Panc1 (cell line): Measurements from ENCODE around the gene FMO1.

ENCODE experiments used
- CTCF ChIP-seq: fragments of 450-650 bp; IDR thresholded peaks from 2 replicates; pipeline ENCODE4 v1.5.1; 2017; ENCODE audit warnings: mild to moderate bottlenecking
- POLR2AphosphoS5 ChIP-seq: IDR thresholded peaks from 2 replicates; pipeline ENCODE4 v1.6.1; 2012; ENCODE audit warnings: mild to moderate bottlenecking, low read depth, low read length, moderate library complexity
- TCF7L2 ChIP-seq: IDR thresholded peaks from 2 replicates; pipeline ENCODE4 v1.6.1; 2011; ENCODE audit warnings: mild to moderate bottlenecking, low read depth, low read length, inconsistent platforms

- TF ChIP-seq CTCF (no peak), TCF7L2 (no peak), POLR2AphosphoS5 (no peak)
Observed at GRCh38 chr1:171254859-171255258, 6.6 kb downstream of the FMO1 start.
